ENCODE results near the gene EVC2.

- TF ChIP-seq ARID2 (CRISPR knock-in tag; IDR thresholded peaks at IDR 0.05; ENCODE audit: borderline replicate concordance): no peak
- no peak for TF ChIP-seq JUN (CRISPR knock-in tag; IDR thresholded peaks at IDR 0.05)
- TF ChIP-seq TEF (CRISPR knock-in tag; IDR thresholded peaks at IDR 0.05): no peak
- TF ChIP-seq SOX13 (IDR thresholded peaks at IDR 0.05): no peak
- TF ChIP-seq SOX13 (CRISPR knock-in tag; conservative IDR thresholded peaks at IDR 0.05 in 1 of 2, IDR thresholded peaks at IDR 0.05 in 1 of 2): no peak
- TF ChIP-seq MLXIP (CRISPR knock-in tag; IDR thresholded peaks at IDR 0.05; ENCODE audit: borderline replicate concordance): no peak
Measured at GRCh38 chr4:5676763-5677162, 31.6 kb downstream of the EVC2 start.
